Ishikawa (cell line): ENCODE data around the gene CSAD.

ENCODE experiments used
- CEBPB ChIP-seq: IDR thresholded peaks from 2 replicates; pipeline ENCODE4 v1.6.1; 2012
- CREB1 ChIP-seq: IDR thresholded peaks from 2 replicates; pipeline ENCODE4 v1.6.1; 2012; ENCODE audit warnings: low read depth
- EGR1 ChIP-seq: IDR thresholded peaks from 2 replicates; pipeline ENCODE4 v1.6.1; 2012
- EP300 ChIP-seq: IDR thresholded peaks from 2 replicates; pipeline ENCODE4 v1.6.1; 2012; ENCODE audit warnings: borderline replicate concordance
- FOXM1 ChIP-seq: IDR thresholded peaks from 2 replicates; pipeline ENCODE4 v1.6.1; 2012; ENCODE audit warnings: low read depth, borderline replicate concordance
- MAX ChIP-seq: IDR thresholded peaks from 2 replicates; pipeline ENCODE4 v1.6.1; 2012
- NFIC ChIP-seq: IDR thresholded peaks from 2 replicates; pipeline ENCODE4 v1.6.1; 2012
- RAD21 ChIP-seq: IDR thresholded peaks from 2 replicates; pipeline ENCODE4 v1.6.1; 2012; ENCODE audit warnings: low read depth
- REST ChIP-seq: IDR thresholded peaks from 2 replicates; pipeline ENCODE4 v1.6.1; 2012; ENCODE audit warnings: low read depth, mild to moderate bottlenecking
- TAF1 ChIP-seq: IDR thresholded peaks from 2 replicates; pipeline ENCODE4 v1.6.1; 2012; ENCODE audit warnings: low read depth, mild to moderate bottlenecking
- TCF12 ChIP-seq: IDR thresholded peaks from 2 replicates; pipeline ENCODE4 v1.6.1; 2012; ENCODE audit warnings: low read depth
- TEAD4 ChIP-seq: IDR thresholded peaks from 2 replicates; pipeline ENCODE4 v1.6.1; 2012
- USF1 ChIP-seq: IDR thresholded peaks from 2 replicates; pipeline ENCODE4 v1.6.1; 2012
- YY1 ChIP-seq: IDR thresholded peaks from 2 replicates; pipeline ENCODE4 v1.6.1; 2012; ENCODE audit warnings: low read depth
- ZBTB7A ChIP-seq: IDR thresholded peaks from 2 replicates; pipeline ENCODE4 v1.6.1; 2012; ENCODE audit warnings: low read depth

CSAD gene

GRCh38 chr12:53222806-53223261 is 42.1 kb upstream of the CSAD start:
- no peak for TF ChIP-seq EGR1
- TF ChIP-seq USF1 = no peak
- no peak for TF ChIP-seq CREB1
- no peak for TF ChIP-seq MAX
- TF ChIP-seq TCF12 = no peak
- TF ChIP-seq FOXM1 = no peak
- peak; percentile 20; the same call in 1 of the 2 replicates for TF ChIP-seq ZBTB7A

- no peak for TF ChIP-seq TAF1
- no peak for TF ChIP-seq REST
- no peak for TF ChIP-seq FOXM1
- no peak for TF ChIP-seq YY1
- no peak for TF ChIP-seq NFIC
- no peak for TF ChIP-seq EP300
- no peak for TF ChIP-seq EGR1
- no peak for TF ChIP-seq CEBPB
- no peak for TF ChIP-seq CREB1
These were observed 41.5 kb upstream of the CSAD start for GRCh38 chr12:53222170-53222721.

- TF ChIP-seq EP300 (no peak), NFIC (no peak; the same call in none of the 2 replicates), TCF12 (peak; percentile 47; the same call in 1 of the 2 replicates), TAF1 (peak; percentile 35), REST (no peak; the same call in 1 of the 2 replicates), CREB1 (0 out of 2 replicates have a peak, but pooled peaks have one; percentile 26), EGR1 (peak; percentile 33), ZBTB7A (peak; percentile 99), MAX (peak; percentile 40; the same call in 1 of the 2 replicates)
These were observed 40.7 kb upstream of the CSAD start for GRCh38 chr12:53221203-53222080.

- TF ChIP-seq YY1 = no peak
- no peak; the same call in 1 of the 2 replicates for TF ChIP-seq RAD21
- TF ChIP-seq ZBTB7A = no peak
- TF ChIP-seq USF1 = no peak
- TF ChIP-seq TCF12 = no peak; the same call in 1 of the 2 replicates
- peak; percentile 85 for TF ChIP-seq TEAD4
- no peak; the same call in 1 of the 2 replicates for TF ChIP-seq MAX
- peak; percentile 35; the same call in 1 of the 2 replicates for TF ChIP-seq EP300
These were observed 40.0 kb upstream of the CSAD start for GRCh38 chr12:53220694-53221202.

GRCh38 chr12:53219956-53220693 is 39.4 kb upstream of the CSAD start:
- TF ChIP-seq RAD21 = no peak
- TF ChIP-seq TAF1 = 0 out of 2 replicates have a peak, but pooled peaks have one; percentile 18
- TF ChIP-seq FOXM1 = no peak
- TF ChIP-seq USF1 = peak; percentile 31; the same call in 1 of the 2 replicates
- TF ChIP-seq MAX = peak; percentile 39; the same call in 1 of the 2 replicates
